Fibroblast of lung (primary cell): ENCODE results near the gene PDCD10. TPM values are rescaled to one million over a fixed set of nuclear protein-coding genes. Genes with fewer than 3 reads are reported as not detected.

Experiments used
- DNase-seq, 2 donors: peaks; one replicate each; pipeline versions ENCODE4 v3.0.0 to v3.0.0-alpha.2; 2010; ENCODE audit warnings: low read depth in 2 of 2
- H2AFZ ChIP-seq: 2 replicates; pipeline ENCODE4 v1.5.1; 2012; ENCODE audit warnings: low read length, control low read depth, inconsistent platforms
- H3K27ac ChIP-seq: 2 replicates; pipeline ENCODE4 v1.5.1; 2011; ENCODE audit warnings: low read length, control low read depth; ENCODE audit not compliant: insufficient read depth
- H3K27me3 ChIP-seq: 2 replicates; pipeline ENCODE4 v1.5.1; 2011; ENCODE audit warnings: mild to moderate bottlenecking, low read length; ENCODE audit not compliant: control insufficient read depth, insufficient read depth
- H3K36me3 ChIP-seq: 2 replicates; pipeline ENCODE4 v1.5.1; 2011; ENCODE audit warnings: low read length; ENCODE audit not compliant: control insufficient read depth, insufficient read depth
- H3K4me1 ChIP-seq: 2 replicates; pipeline ENCODE4 v1.5.1; 2011; ENCODE audit warnings: low read length; ENCODE audit not compliant: control insufficient read depth, insufficient read depth; ENCODE audit errors: extremely low read depth
- H3K4me2 ChIP-seq: 2 replicates; pipeline ENCODE4 v1.5.1; 2011; ENCODE audit warnings: low read length, control low read depth; ENCODE audit not compliant: insufficient read depth; ENCODE audit errors: extremely low read depth
- H3K4me3 ChIP-seq, 4 experiments: fragments of 200-600 bp in 1 of 4; sonication (generic) in 1 of 4; replicated peaks in 1 of 4; 2 replicates each; pipeline ENCODE4 v1.5.1; 2011 to 2016; ENCODE audit warnings: low read length in 4 of 4, low read depth in 3 of 4, mild to moderate bottlenecking in 3 of 4, control low read depth in 2 of 4, inconsistent platforms in 1 of 4, mixed read lengths in 1 of 4; ENCODE audit not compliant: insufficient read depth in 1 of 4; ENCODE audit errors: control extremely low read depth in 1 of 4
- H3K79me2 ChIP-seq: 2 replicates; pipeline ENCODE4 v1.5.1; 2012; ENCODE audit warnings: mild to moderate bottlenecking, low read length, inconsistent platforms; ENCODE audit not compliant: control insufficient read depth, insufficient read depth
- H3K9ac ChIP-seq: 2 replicates; pipeline ENCODE4 v1.5.1; 2011; ENCODE audit warnings: mild to moderate bottlenecking, low read length, control low read depth; ENCODE audit not compliant: insufficient read depth
- H3K9me3 ChIP-seq: 2 replicates; pipeline ENCODE4 v1.5.1; 2012; ENCODE audit warnings: low read depth, low read length; ENCODE audit not compliant: control insufficient read depth, insufficient read depth
- H4K20me1 ChIP-seq: 2 replicates; pipeline ENCODE4 v1.5.1; 2011; ENCODE audit warnings: low read length; ENCODE audit not compliant: control insufficient read depth, insufficient read depth; ENCODE audit errors: extremely low read depth
- CTCF ChIP-seq, 2 donors: IDR thresholded peaks in 1 of 2; conservative IDR thresholded peaks in 1 of 2; 1 replicate in 1 of 2; 2 replicates in 1 of 2; pipeline ENCODE4 v1.5.1; 2011 to 2012; ENCODE audit warnings: low read length in 2 of 2, control low read depth in 1 of 2, inconsistent platforms in 1 of 2, low read depth in 1 of 2, mild to moderate bottlenecking in 1 of 2
- EZH2 ChIP-seq: IDR thresholded peaks from 2 replicates; pipeline ENCODE4 v1.5.1; 2012; ENCODE audit warnings: low read length, control low read depth, mild to moderate bottlenecking; ENCODE audit errors: missing control alignments
- polyA plus RNA-seq, 2 donors: library from polyadenylated mRNA; depleted of rRNA in 1 of 2; stranded (reverse) in 1 of 2; unstranded in 1 of 2; fragments of >200 nt; gene quantifications; 2 replicates each; pipeline ENCODE4 v1.2.1, GENCODE V29; 2011 to 2012; ENCODE audit warnings: missing spikeins in 1 of 2
- total RNA-seq: library from RNA; depleted of rRNA; stranded (reverse); fragments of >200 nt; gene quantifications from 2 replicates; pipeline ENCODE4 v1.2.1, GENCODE V29; 2014

The PDCD10 gene
- total and polyA plus RNA-seq, 2 donors (not counting 1 experiment from before 2014, with no cell fraction given), result 46.6 to 90.4 TPM

GRCh38 chr3:167754049-167754448 lies 19.4 kb upstream of the PDCD10 start:
- Histone ChIP-seq H3K4me2 (no peak overlapping the region), H3K36me3 (no peaks in the 10 kb centered on the region), H3K27ac (no peak overlapping the region), H3K9me3 (no peaks in the 10 kb centered on the region), H3K4me1 (no peaks in the 10 kb centered on the region), H3K79me2 (no peaks in the 10 kb centered on the region), H2AFZ (no peak overlapping the region), H4K20me1 (no peaks in the 10 kb centered on the region), H3K4me3 (no peak overlapping the region), H3K9ac (no peak overlapping the region), H3K27me3 (no peaks in the 10 kb centered on the region)
- TF ChIP-seq CTCF (conservative IDR thresholded peaks at IDR 0.05 in 1 of 2, IDR thresholded peaks at IDR 0.05 in 1 of 2; ENCODE audit: low read depth in 1 of 2, low read length in 2 of 2) (no peak), EZH2 (no peak)
- no peak for DNase-seq

DNA sequence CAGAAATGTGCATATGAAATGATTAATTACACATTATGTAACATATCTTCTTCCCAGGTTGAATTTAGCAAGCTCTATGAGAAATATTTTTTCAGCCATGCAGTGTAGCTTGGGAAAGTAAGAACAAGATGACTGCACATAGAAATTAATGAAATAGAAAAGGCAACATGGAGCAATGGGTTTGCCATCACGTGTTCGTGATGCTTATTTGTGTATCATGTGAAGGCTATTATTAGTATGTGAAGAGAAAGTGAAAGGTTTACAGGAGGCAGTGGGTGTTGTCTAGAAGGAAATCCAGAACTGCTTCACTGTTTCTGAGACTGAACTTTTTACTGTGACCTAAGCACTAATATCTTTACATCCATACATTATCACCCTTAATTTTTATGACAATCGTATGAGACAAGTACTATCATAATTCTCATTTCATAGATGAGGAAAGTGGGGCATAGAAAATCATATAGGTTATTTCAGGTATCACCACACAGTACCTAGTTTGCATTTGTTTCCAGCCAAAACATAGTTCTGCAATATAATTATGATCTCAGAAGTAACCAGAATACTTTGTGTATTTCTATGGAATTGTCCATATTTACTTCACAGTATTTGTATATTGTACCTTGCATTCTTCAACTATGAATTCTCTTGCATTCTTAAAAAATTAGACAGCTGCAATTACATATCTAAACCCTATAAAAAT lies 15.7 kb upstream of the PDCD10 start:
- no peak overlapping the region for H3K9ac ChIP-seq
- no peak for DNase-seq
- H3K79me2 ChIP-seq, result no peaks in the 10 kb centered on the region
- no peaks in the 10 kb centered on the region for H3K4me1 ChIP-seq
- H4K20me1 ChIP-seq, result no peaks in the 10 kb centered on the region
- TF ChIP-seq EZH2, result no peak
- TF ChIP-seq CTCF (conservative IDR thresholded peaks at IDR 0.05 in 1 of 2, IDR thresholded peaks at IDR 0.05 in 1 of 2; ENCODE audit: low read depth in 1 of 2, low read length in 2 of 2), result no peak
- no peaks in the 10 kb centered on the region for H3K36me3 ChIP-seq
- no peak overlapping the region for H3K4me2 ChIP-seq
- H3K9me3 ChIP-seq, result no peaks in the 10 kb centered on the region
- no peak overlapping the region for H3K27ac ChIP-seq
- no peak overlapping the region for H3K4me3 ChIP-seq
- no peak overlapping the region for H2AFZ ChIP-seq
- no peaks in the 10 kb centered on the region for H3K27me3 ChIP-seq

- no peak overlapping the region for H3K27ac ChIP-seq
- no peak overlapping the region for H3K9ac ChIP-seq
- H3K4me3 ChIP-seq, result no peak overlapping the region
- H3K27me3 ChIP-seq, result no peaks in the 10 kb centered on the region
- no peak overlapping the region for H2AFZ ChIP-seq
- no peak overlapping the region for H3K4me2 ChIP-seq
- H4K20me1 ChIP-seq, result no peaks in the 10 kb centered on the region
- H3K79me2 ChIP-seq, result no peaks in the 10 kb centered on the region
- H3K9me3 ChIP-seq, result no peaks in the 10 kb centered on the region
- no peaks in the 10 kb centered on the region for H3K36me3 ChIP-seq
- no peak for DNase-seq
- TF ChIP-seq EZH2, result no peak
- no peak for TF ChIP-seq CTCF (conservative IDR thresholded peaks at IDR 0.05 in 1 of 2, IDR thresholded peaks at IDR 0.05 in 1 of 2; ENCODE audit: low read depth in 1 of 2, low read length in 2 of 2)
- H3K4me1 ChIP-seq, result no peaks in the 10 kb centered on the region
These were observed 15.0 kb upstream of the PDCD10 start for GRCh38 chr3:167749728-167750127.
